Measurements from ENCODE around the gene ELAC1.

Gene ELAC1

DNA sequence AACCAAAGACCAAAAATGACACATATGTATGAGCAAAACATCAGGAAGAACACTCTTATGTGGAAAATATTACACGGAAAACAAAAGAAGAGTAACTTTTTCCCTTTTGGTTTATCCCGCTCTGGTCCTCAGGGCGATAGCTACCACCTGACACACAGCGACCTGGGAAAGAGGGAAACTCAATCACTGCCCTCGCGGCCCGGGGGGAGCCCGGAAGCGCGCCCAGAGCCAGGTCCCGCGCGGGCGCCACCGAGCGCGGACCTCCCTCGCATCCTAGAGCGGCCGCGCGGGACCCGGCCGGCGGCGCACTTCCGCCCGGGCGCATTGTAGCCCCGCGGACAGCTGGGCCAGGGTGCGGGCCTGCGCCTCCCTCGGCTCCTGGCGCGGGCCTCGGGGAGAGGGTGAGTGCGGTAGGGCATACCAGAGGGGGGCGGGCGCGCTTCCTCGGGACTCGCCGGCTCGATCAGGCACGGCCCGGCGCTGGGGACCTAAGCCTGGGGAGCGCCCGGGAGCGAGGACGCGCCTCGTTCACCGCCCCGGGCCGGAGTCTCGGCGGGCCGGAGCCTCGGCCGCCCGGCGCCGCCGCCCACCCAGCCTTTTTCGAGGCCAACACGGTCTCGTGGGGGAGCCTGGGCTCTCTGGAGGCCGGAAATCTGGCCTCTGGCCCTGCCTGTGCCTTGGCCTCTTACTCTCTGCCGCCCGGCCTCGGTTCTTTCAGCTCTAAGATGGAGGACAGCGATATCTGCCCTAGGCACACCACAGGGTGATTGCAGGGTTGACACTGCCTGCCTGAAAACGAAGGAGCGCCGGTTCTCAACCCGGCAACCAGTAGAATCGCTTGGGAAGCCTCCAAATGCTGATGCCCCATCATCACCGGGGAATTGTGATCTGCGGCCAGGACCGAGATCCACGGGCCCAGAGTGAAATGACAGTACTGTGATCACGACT is at the start of gene ELAC1:
TSS of gene ELAC1 (plus strand) at position 327 of the 948 bp plus-strand sequence. CDS start 6,365 bp downstream, outside the sequence.
- TF ChIP-seq CTCF (IDR thresholded peaks at IDR 0.05; ENCODE audit: low read depth, low read length, missing control alignments): no peak
- H3K4me3 ChIP-seq (replicated peaks; ENCODE audit: low read depth, low read length): peak within 1 kb of the TSS; percentile 65
- peak; percentile 29 for DNase-seq (ENCODE audit: extremely low read depth, low read depth)

DNA sequence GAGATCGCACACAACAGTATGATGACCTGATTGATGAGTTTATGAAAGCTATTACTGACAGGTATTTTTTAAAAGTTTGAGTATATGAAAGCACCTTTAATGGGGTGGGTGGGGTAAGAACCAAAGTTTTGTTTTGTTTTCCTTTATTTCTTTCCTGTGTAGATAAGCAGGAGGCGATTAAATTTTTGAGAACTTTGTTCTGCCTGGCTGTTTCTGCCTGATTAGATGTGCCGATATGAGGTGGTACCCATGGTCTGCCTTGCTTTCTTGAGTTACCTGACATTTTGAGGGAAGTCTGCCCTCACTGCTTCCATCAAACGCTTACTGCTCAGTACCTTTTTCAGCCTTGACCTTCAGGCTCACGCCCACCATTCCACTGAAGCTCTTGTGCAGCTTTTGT is 49.7 kb upstream of the ELAC1 start:
- TF ChIP-seq CTCF (IDR thresholded peaks at IDR 0.05; ENCODE audit: low read depth, low read length, missing control alignments): no peak
- H3K4me3 ChIP-seq (replicated peaks; ENCODE audit: low read depth, low read length): no peak overlapping the region
- no peak for DNase-seq (ENCODE audit: extremely low read depth, low read depth)

GRCh38 chr18:50924372-50924771 is 43.5 kb upstream of the ELAC1 start:
- no peak overlapping the region for H3K4me3 ChIP-seq (replicated peaks; ENCODE audit: low read depth, low read length)
- no peak for TF ChIP-seq CTCF (IDR thresholded peaks at IDR 0.05; ENCODE audit: low read depth, low read length, missing control alignments)
- no peak for DNase-seq (ENCODE audit: extremely low read depth, low read depth)

DNA sequence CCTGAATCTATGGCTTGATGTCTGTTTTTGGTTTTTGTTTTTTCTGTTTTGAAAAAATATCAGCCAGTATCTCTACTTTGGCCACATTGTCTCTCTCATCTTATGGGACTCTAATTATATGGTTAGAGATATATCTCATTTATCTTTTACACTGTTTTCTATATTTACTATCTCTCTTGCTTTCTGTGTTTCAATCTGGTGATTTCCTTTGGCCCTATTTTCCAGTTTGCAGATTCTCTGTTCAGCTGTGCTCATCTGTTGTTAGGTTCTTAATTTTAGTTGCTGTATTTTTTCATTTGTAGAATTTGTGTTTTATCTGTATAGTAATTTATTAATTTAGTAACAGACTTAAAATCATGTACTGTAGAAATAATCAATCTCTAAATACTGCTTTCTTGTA is 41.3 kb upstream of the ELAC1 start:
- H3K4me3 ChIP-seq (replicated peaks; ENCODE audit: low read depth, low read length): no peak overlapping the region
- no peak for TF ChIP-seq CTCF (IDR thresholded peaks at IDR 0.05; ENCODE audit: low read depth, low read length, missing control alignments)
- DNase-seq (ENCODE audit: extremely low read depth, low read depth): no peak

GRCh38 chr18:50928551-50928950 is 39.3 kb upstream of the ELAC1 start:
- DNase-seq (ENCODE audit: extremely low read depth, low read depth): no peak
- H3K4me3 ChIP-seq (replicated peaks; ENCODE audit: low read depth, low read length): no peak overlapping the region
- TF ChIP-seq CTCF (IDR thresholded peaks at IDR 0.05; ENCODE audit: low read depth, low read length, missing control alignments): no peak

- TF ChIP-seq CTCF (IDR thresholded peaks at IDR 0.05; ENCODE audit: low read depth, low read length, missing control alignments): no peak
- no peak for DNase-seq (ENCODE audit: extremely low read depth, low read depth)
- no peak overlapping the region for H3K4me3 ChIP-seq (replicated peaks; ENCODE audit: low read depth, low read length)
Observed at GRCh38 chr18:50933684-50934083, 34.2 kb upstream of the ELAC1 start.

All from HFF-Myc (cell line).